Raji (cell line): ENCODE measurements around the gene KICS2.

Source experiments
- POLR2A ChIP-seq: IDR thresholded peaks from 2 replicates; pipeline ENCODE4 v1.6.1; 2011; ENCODE audit warnings: low read depth, low read length, control low read depth; ENCODE audit not compliant: insufficient read depth

Gene KICS2

GRCh38 chr12:64229240-64229639, 7.1 kb upstream of the KICS2 start:
- no peak for TF ChIP-seq POLR2A

- no peak for TF ChIP-seq POLR2A
Observed at GRCh38 chr12:64225626-64226025, 3.5 kb upstream of the KICS2 start.

GRCh38 chr12:64221651-64222008, 466 bp downstream of the KICS2 start:
- TF ChIP-seq POLR2A: no peak

GRCh38 chr12:64220046-64220445, 2.0 kb downstream of the KICS2 start:
- no peak for TF ChIP-seq POLR2A

- no peak for TF ChIP-seq POLR2A
Observed at GRCh38 chr12:64219145-64219544, 3.0 kb downstream of the KICS2 start.

GRCh38 chr12:64218597-64218996, 3.5 kb downstream of the KICS2 start:
- no peak for TF ChIP-seq POLR2A

GRCh38 chr12:64216239-64216638, 5.9 kb downstream of the KICS2 start:
- no peak for TF ChIP-seq POLR2A

- no peak for TF ChIP-seq POLR2A
Observed at GRCh38 chr12:64212119-64212746, 9.9 kb downstream of the KICS2 start.

GRCh38 chr12:64207453-64207852, 14.6 kb downstream of the KICS2 start:
- no peak for TF ChIP-seq POLR2A

GRCh38 chr12:64205542-64205941, 16.6 kb downstream of the KICS2 start:
- no peak for TF ChIP-seq POLR2A

- TF ChIP-seq POLR2A: no peak
Observed at GRCh38 chr12:64203775-64204174, 18.3 kb downstream of the KICS2 start.

- no peak for TF ChIP-seq POLR2A
Observed at GRCh38 chr12:64203036-64203435, 19.1 kb downstream of the KICS2 start.

GRCh38 chr12:64194333-64195149, 27.6 kb downstream of the KICS2 start:
- TF ChIP-seq POLR2A: no peak

GRCh38 chr12:64193931-64194330, 28.2 kb downstream of the KICS2 start:
- no peak for TF ChIP-seq POLR2A

- TF ChIP-seq POLR2A: no peak
Observed at GRCh38 chr12:64192644-64193444, 29.3 kb downstream of the KICS2 start.

- TF ChIP-seq POLR2A: no peak
Observed at GRCh38 chr12:64190140-64190539, 32.0 kb downstream of the KICS2 start.
